HG03354 (cell line): ENCODE results near the gene RGS8.

Source experiments
- ATAC-seq: cut with Tn5 transposase; IDR thresholded peaks from one replicate; pipeline ENCODE4 v1.9.1; 2021; ENCODE audit warnings: mild to moderate bottlenecking; ENCODE audit not compliant: unreplicated experiment, poor library complexity, severe bottlenecking

Gene RGS8

DNA sequence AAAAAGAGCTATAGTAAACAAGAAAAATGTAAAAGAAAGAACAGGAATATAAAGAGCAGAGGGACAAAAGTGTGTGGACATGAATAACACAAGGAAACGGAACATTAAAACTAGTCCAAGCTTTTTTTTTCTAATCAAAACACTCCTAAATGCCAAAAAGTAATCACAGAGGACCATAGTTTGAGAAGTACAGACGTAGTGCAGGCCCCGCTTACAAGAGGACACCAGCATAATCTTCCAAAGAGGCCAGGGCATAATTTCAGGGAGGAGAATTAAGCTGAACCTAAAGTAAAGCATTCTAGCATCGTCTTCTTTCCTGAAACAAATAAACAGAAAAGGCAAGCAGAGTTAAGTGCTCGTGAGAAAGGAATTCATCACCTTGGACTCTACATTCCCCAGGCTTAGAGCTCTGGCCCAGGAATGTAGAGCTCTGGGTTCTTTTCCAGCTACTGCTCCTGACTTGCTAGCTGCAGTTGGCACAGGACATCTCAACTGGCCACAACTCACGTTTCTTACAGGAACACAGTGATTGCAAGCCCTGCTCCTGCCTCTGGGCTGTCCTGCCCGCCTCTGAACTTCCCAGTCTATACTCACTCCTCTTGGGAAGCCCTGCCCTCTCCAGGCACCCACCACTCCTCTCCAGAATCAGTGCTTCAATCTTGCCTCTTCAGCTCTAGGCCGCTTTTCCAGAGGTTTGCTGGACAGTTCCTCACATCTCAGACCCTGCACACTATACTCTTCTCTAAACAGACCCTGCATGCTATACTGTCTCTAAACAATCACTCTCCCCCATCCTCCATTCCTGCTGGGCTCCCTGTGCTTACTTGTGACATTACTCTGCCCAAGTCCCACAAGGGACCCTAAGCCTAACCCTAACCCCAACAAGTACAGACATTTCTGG is 9.8 kb downstream of the RGS8 start:
- ATAC-seq: no peak

DNA sequence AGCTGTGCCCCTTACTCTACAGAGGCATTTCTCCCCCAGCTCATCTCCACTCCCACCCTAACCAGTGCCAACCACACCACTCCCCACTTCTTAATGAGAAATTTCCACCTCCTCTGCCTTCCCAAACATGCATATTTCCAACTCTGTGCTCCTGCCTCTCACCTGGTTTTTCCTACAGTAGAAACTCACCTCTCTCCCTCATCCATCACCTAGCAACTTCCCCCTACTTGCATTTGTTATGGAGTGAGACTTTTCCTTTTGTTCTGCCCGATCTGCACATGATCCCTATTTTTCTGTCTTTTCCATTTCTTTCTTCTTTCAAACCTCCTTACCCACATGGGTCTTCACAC is 11.9 kb downstream of the RGS8 start:
- no peak for ATAC-seq

DNA sequence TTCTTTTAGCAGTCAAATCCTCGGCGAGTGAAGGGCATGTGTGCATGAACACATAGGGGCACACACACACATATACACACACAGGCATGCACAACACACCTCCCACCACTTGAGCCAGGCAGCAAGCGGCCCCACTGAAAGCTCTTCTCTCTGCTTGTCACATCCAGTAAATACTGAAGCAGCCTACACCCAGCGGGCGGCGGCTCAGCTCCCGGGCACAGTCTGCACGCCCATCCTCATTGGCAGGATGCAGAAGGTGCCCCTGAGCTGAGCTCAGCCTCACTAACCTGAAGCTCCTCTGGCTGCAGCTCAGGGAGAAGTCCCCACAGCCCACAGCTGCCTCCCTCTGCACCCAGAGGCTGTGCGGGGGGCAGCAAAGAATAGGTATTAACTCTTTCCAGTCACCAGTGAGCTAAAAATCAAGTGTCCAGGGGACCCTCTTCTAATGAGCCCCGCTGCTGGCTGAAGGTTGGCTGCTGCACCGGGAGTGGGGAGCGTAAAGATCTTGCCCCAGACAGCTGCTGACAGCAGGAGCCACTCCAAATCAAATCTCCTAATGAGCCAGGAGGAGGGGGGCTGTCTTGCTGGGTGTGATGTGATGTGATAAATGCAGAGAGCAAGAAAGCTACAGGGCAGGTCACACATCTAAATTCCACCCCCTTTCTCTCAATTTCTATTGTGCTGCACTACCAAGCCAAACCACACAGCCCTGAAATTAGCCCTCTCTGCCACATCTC is 12.5 kb downstream of the RGS8 start:
- peak; percentile 53 for ATAC-seq

DNA sequence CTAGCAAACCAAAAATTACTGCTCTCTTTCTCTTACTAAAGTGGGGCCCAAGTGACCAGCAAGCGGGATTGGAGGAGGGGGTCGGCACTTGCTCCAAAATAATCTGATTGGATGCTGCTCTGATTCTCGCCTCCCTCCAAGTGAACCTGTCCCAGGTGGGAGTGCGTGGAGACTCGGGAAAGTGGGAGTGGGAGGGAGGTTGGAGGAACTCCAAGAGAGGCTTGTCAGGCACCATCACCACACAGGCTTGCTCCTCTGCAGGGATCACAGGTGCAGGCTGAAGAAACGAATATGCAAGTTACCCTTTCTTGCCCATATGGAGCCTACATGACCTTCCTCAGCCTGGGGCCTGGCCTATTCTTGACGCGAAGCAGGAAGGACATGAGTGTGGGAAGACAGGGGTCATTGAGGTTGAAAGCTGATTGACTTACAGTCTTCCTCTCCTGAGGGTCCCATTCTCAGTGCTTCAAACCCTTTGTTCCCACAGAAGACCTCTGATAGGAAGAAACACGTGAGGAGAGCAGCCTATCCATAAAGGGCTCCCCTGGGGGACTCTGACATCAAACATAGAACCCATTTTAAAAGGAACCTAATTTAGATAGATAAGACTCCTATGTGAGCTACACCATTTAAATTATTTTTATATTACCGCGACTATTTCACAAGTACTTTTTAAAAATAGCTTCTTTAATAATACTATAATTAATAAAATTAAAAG is 14.2 kb downstream of the RGS8 start:
- no peak for ATAC-seq

DNA sequence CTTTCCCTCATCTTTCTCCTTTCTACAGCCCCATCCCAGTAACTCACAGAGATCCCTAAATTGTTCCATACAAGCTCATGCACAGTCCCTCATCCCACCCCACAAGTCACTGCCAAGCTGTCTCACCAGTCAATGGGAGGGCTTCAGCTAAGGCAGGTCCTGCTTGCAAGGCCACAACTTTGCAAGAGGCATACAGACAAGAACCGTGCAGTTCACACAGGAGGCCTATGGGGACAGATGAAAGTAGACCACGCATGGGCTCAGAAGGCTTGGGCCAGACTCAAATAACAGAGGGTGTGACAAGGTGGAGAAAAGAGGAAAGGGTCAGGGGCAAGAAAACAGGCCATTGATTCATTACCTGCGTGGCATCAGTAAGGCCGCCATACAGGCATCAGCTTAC is 15.1 kb downstream of the RGS8 start:
- ATAC-seq: no peak

DNA sequence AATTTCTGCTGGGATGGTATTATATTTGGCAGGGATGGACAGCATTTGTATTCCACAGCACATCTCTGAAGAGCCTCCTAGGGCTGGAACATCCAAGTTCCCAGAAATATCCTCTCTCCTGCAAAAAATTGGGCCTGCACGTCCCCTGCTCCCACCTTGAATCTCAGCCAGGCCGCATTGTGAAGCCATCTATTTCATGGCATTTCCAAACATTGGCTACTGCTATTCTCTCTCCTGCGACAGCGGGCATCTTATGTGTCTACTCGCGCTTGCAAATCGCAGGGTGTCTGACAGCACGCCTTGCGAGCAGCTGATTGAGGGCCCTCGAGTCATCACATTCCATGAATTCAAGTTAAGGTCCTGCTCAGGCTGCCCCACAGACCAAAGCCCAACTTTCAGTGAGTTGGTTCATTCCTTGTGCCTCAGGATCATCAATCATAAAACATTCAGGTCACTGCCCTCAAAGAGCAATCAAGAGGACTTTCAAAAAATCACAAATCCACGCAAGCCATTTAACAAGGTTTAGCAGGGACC is 15.8 kb downstream of the RGS8 start:
- ATAC-seq: no peak

DNA sequence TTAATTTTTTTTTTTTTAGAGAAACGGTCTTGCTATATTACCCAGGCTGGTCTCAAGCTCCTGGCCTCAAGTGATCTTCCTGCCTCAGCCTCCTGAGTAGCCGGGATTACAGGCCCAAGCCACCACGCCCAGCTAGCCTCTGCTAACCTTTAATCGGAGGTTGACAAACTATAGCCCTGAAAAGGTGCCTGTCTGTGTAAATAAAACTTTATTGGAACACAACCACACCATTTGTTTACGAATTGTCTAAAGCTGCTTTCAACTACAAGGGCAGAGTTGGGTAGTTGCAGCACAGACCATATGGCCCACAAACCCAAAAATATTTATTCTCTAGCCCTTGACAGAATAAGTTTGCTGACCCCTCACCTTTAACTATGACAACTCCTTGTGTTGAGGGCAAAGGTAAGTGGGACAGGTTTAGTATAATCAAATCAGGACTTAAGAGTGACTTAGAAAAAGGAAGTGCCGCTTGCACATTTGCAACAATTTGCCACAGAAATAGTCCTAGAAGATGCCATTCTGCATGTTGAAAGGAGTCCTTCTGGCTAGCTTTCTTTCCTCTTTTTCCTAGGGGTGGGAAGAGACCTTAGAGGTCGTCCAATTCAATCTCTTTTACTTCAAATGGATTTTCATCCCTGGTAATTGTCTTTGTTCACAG is 16.4 kb downstream of the RGS8 start:
- ATAC-seq: no peak

DNA sequence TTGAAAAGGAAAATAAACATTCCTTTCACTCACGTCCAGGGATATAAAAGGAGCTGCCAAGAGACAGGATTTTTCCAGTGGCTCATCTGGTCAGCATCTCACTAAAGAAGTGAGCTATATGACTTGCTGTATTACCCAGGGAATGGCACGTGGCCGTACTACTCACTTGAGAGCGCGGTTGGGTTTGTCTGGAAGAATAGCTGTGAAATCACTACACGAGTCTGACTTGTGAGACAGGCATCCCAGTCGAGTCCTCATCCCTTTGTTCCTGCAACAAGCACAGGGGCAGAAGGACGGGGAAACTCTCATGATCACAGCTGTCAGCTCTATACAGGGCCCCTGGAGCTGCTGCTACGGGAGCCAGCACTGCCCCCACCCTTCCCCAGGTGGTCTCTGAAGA is 17.7 kb downstream of the RGS8 start:
- ATAC-seq: no peak

DNA sequence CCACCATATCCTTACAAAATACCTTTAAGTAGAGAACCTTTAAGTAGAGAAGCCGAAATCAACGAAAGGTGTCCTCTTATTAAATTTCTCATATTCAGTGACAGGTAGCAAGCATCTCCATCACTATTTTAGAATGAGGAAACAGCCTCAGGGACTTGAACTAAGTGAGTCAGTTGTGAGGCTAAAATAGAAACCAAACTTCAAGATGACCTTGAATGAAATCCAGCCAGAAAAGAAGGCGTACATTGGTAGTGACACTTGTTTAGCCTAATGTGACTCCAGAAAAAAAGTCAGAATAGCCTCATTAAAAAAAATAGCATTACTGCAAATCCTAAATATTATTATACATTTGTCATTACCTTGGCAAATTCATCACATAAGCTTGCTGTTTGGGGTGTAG is 20.1 kb downstream of the RGS8 start:
- no peak for ATAC-seq

DNA sequence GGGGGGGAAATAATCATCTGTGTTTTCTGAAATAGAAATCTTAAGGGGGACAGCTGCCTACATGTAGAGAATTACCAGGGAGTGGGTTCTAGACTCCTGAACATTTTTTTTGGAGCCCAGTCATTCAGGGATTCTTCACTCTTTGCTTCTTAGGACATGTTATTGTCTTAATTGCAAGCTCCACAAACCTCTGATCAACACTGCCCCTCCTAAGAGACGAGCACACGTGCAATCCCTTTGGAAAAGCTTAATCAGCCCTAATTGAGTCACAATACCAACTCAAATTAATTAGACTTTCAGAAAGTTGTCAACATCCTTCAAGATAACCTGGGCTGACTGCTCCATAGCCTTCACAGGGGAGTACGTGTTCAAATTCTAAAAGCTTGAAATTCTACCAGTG is 21.4 kb downstream of the RGS8 start:
- no peak for ATAC-seq

DNA sequence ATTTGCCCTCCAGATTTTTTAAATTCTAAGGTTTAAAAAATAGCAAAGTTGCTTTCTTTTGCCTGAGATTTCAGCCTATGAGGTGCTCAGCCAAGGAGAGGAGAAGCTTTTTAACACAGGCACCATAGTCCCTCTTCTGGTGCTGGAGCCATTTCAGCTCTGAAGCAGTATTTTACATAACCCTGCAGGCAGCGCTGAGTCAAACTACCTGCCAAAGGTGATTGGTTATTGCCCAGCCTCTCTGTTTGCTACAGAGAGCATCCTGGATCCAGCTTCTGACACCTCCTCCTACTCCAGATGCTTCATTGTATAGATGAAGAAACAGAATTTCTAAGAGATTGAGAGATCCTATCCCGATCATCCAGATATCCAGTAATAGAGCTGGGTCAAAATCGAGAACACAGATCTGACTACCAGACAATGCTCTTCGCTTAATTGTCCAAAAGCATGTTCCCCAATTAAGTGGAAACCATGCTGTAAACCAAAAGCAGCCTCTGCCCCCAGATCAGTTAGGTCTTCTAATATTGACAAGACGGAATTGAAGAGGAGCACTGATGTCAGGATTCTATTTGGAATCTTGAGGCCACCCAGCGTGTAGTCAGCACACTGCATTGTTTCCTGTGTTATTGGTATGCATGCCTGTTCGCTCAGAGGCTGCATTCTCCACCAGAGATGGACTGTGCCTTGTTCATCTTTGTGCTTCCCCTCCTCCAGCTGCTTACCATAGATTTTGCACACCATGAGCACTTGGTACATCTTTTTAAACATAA is 22.1 kb downstream of the RGS8 start:
- no peak for ATAC-seq

DNA sequence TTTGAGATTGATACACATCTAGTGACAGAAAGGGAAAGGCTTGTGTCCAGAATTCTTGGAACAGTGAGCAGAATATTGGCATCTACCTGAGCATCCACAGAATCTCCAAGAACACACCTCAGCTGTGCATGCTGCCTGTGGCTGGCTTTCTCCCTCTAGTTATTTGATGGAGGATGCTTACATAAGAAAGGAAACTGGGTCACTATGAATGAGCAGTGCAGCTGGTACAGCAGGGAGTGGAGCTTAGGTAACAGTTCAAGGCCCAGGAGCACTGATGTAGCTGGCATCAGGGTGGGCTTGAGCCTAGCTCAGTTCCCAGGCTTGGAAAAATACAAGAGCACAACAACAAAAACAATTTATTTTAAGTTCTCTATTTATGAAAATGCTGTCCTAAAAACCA is 26.3 kb downstream of the RGS8 start:
- no peak for ATAC-seq

DNA sequence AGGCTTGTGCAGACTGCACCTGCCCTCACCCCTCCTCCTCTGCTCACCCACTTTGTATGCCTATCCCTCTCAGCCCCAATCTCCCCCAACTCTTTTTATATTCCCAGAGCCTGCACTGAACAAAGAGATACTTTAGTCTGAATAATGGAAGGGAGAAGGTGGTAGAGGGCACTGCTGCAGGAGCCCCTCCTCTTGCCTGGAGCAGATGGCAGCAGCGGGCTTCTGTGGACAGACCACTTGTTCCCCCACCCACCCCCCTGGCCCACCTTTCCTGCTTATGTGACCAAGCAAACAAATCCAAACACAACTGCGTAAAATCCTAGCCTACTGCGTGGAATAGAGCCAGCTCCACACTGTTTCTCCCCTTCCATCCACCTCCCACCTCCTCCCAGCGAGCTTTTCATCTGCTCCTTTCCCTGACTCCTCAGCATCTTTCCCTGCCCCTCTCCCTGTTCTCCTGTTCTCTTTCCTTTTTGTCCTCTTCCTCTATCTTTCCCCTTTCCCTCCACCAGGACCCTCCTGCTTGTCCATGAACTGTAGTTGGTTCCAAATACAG is 27.5 kb downstream of the RGS8 start:
- no peak for ATAC-seq

DNA sequence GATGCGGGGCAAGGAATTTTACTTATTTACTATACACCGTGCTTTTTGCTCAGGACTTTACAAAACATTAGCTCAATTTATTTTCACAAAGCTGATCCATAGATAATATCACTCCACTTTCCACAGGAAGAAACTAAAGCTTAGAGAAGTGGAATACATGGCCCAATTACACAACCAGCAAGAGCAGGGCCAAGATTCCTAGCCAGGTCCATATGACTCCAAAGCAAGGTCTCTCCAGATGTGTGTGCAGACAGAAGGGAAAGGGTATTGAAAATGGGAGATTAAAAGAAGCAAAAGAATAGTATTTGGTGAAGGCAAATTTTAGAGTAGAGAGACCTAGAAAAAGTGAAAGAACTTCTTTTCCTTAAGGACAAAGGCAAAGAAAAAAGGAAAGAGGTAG is 30.4 kb downstream of the RGS8 start:
- no peak for ATAC-seq

DNA sequence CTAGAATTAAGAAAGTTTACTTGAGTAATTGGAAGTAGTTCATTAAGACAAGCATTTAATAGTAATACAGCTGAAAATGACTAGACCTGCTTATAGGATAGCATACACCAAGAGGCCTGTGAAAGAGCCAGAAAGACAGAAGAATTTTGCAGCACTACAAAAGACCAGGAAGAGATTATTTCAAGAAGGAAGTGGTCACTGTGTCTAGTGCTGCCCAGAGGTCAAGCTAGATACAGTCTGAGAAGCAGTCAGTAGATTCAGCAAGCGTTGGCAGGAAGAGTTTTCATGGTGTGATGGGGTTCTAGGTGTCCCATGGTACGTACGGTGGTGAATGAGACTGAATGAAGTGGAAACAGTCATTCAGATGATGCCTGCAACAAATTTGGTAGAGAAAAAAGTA is 31.5 kb downstream of the RGS8 start:
- ATAC-seq: no peak

DNA sequence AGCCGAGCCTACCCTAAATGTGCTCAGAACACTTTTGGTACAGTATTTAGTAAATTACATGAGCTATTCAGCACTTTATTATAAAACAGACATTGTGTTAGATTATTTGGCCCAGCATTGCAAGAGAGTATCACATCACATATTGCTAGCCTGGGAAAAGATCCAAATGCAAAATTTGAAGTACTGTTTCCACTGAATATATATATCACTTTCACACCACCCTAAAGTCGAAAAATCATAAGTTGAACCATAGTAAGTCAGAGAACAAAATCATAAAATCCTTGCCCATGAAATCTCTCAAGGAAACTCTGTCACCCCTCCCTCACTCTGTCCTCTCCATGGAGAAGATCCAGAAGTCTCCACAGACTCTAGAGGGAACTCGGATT is 33.1 kb downstream of the RGS8 start:
- no peak for ATAC-seq

DNA sequence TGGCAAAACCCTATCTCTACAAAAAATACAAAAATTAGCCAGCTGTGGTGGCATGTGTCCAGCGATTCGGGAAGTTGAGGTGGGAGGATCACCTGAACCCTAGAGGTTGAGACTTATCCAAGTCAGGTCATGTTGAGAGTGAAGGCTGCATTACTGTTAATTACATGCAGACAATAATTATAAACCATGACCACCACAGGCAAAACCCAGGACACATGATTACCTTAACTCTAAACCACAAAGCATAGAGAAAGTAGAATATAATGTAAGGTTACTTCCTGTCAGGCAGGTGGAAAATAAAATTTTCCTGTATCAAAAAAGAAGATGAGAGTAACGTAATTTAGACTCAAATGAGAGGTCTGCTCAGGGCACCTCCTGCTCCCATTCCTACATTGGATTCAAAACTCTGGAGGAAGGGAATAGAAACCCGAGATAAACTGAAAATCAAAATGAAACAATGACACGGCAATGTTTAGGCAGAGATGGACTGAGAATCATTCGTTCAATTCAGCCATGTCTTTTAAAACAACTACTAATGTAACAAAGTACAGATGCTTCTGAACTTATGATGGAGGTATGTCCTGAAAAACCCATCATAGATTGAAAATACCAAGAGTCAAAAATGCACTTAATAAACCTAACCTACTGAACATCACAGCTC is 33.6 kb downstream of the RGS8 start:
- ATAC-seq: no peak

DNA sequence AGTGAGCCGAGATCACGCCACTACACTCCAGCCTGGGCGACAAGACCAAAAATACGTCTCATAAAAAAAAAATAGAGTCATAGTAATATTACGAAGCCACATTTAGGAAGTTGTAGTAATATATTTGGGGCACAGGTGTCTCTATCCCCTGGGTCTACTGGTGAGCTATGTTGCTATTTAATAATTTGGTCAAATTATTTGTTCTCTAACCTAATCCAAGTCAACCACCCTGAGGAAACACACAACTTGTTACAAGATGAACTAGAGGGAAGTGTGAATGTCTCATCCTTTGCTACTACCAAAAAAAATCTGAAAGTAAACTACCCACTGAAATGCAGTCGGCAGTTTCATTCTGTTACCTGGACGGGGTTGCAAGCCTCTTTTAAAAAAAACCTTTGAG is 35.3 kb downstream of the RGS8 start:
- ATAC-seq: peak; percentile 62
